Activated naive CD4-positive, alpha-beta T cell treated with anti-CD3 and anti-CD28 coated beads, Interleukin-2, amount 50 U/mL, for 24 hours (primary cell): Measurements from ENCODE around the gene ZNF492.
"Not testable (repeated sequence)": the region's sequence is repeated elsewhere in the genome, so short reads cannot be mapped to it uniquely, and the experiment has no call there.

Experiments used
- H3K27ac Mint-ChIP-seq: one replicate; pipeline ENCODE4 v1.8.0; 2021; ENCODE audit warnings: mild to moderate bottlenecking, mixed read lengths
- H3K27me3 Mint-ChIP-seq: one replicate; pipeline ENCODE4 v1.8.0; 2021; ENCODE audit warnings: mixed read lengths
- H3K36me3 Mint-ChIP-seq: one replicate; pipeline ENCODE4 v1.8.0; 2021; ENCODE audit warnings: mixed read lengths
- H3K4me1 Mint-ChIP-seq: one replicate; pipeline ENCODE4 v1.8.0; 2021; ENCODE audit warnings: mixed read lengths
- H3K4me3 Mint-ChIP-seq: one replicate; pipeline ENCODE4 v1.8.0; 2021; ENCODE audit warnings: mild to moderate bottlenecking, mixed read lengths
- H3K9me3 Mint-ChIP-seq: one replicate; pipeline ENCODE4 v1.8.0; 2021; ENCODE audit warnings: mixed read lengths

The ZNF492 gene

DNA sequence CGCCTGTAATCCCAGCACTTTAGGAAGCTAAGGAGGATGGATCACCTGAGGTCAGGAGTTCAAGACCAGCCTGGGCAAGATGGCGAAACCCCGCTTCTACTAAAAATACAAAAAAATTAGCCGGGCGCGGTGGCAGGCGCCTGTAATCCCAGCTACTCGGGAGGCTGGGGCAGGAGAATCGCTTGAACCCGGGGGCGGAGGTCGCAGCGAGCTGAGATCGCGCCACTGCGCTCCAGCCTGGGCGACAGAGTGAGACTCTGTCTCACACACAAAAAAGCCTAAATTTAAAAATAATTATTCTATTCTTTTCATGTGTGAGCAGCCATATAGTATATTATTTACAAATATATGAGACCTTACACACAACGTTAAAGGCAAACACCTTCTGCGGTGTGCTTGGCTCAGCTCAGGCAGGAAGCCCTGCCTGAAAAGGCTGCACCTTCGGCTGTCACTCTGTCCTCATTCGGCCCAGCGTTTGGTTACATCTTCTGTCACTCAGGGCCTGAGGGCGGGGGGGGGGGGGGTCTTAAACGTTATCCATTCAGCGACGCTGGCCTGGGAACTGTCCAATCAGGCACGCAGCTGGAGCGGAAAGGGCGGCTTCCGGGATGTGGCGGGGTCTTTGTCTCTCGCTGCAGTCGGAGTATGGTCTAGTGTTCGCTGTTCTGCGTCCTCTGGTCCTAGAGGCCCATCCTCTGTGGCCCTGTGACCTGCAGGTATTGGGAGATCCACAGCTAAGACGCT, at the start of gene ZNF492:
Gene ZNF492 (plus strand): TSS at position 619 of the 744 bp plus-strand sequence. CDS start 19,076 bp downstream, outside the sequence.
- not testable (repeated sequence) for H3K27me3 Mint-ChIP-seq, H3K36me3 Mint-ChIP-seq, H3K9me3 Mint-ChIP-seq
- H3K27ac Mint-ChIP-seq, result peak within 1 kb of the TSS; percentile 79
- H3K4me3 Mint-ChIP-seq, result peak within 1 kb of the TSS; percentile 97
- peaks cover 16% of the 10 kb centered on the region for H3K4me1 Mint-ChIP-seq

GRCh38 chr19:22595422-22595821, 38.7 kb upstream of the ZNF492 start:
- Mint-ChIP-seq H3K36me3 (peaks cover 2% of the 10 kb centered on the region), H3K4me3 (no peak overlapping the region), H3K27ac (no peak overlapping the region), H3K4me1 (no peaks in the 10 kb centered on the region), H3K9me3 (peaks cover 9% of the 10 kb centered on the region), H3K27me3 (peaks cover 14% of the 10 kb centered on the region)

DNA sequence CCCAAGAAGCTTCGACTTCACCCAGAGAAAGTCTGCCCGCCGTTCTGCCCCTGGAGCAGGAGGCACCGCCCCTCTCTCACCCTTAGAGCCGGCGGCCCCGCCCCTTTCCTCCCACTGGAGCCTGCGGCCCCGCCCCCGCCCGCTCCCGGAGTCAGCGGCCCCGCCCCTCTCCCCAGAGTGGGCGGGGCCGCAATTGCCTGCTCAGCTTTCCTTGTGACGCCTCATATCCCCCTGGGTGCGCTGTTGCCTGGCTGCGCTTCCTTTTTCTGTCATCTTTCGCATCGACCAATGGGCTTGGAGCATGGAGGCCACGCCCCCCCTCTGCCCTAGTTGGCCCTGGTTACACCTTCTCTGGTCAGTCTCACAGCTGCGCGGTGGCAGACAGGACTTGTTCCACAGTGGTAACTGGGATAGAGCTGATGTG, 38.2 kb upstream of the ZNF492 start:
- Mint-ChIP-seq H3K9me3 (peaks cover 9% of the 10 kb centered on the region), H3K36me3 (peaks cover 2% of the 10 kb centered on the region), H3K27ac (no peak overlapping the region), H3K27me3 (peaks cover 16% of the 10 kb centered on the region), H3K4me3 (no peak overlapping the region), H3K4me1 (no peaks in the 10 kb centered on the region)

GRCh38 chr19:22600690-22601648, 33.2 kb upstream of the ZNF492 start:
- no peaks in the 10 kb centered on the region for H3K4me1 Mint-ChIP-seq
- H3K27me3 Mint-ChIP-seq, result peaks cover 11% of the 10 kb centered on the region
- no peak overlapping the region for H3K4me3 Mint-ChIP-seq
- H3K9me3 Mint-ChIP-seq, result peaks cover 5% of the 10 kb centered on the region
- H3K27ac Mint-ChIP-seq, result peak overlapping the region; percentile 59
- no peaks in the 10 kb centered on the region for H3K36me3 Mint-ChIP-seq

DNA sequence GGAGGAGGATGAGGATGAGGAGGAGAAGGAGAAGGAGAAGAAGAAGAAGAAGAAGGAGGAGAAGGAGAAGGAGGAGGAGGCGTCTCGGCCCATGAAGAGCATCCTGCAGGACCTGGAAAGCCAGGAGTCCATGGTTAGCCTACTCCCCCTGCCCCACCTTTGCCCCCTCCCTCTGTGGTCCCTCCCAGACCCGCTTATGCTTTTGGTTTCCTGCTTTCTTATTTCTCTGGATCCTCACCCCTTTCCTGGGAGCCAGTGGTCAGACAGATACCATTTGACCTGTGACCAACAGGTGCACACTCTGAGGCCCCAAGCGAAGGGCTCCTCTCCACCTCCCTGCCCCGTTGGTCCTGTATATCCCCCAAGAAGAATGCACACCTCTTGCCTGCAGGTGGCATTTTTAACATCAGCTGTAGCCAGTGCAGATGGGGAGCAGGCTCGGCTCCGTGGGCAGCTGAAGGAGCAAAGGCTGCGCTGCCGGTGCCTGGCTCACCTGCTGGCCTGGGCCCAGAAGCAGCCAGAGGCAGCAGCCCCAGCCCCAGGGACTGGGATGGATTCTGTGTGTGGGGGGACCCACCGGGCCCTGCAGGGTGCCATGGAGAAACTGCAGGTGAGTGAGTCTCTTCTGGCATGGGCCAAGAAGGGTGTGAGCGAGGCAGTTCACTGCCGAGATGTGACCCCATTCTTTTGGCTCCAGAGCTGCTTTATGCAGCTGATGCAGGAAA, 32.1 kb upstream of the ZNF492 start:
- Mint-ChIP-seq H3K9me3 (peaks cover 9% of the 10 kb centered on the region), H3K4me3 (no peak overlapping the region), H3K4me1 (no peaks in the 10 kb centered on the region), H3K27me3 (peaks cover 10% of the 10 kb centered on the region), H3K36me3 (no peaks in the 10 kb centered on the region), H3K27ac (no peak overlapping the region)

- Mint-ChIP-seq H3K27ac (no peak overlapping the region), H3K4me1 (no peaks in the 10 kb centered on the region), H3K9me3 (peaks cover 9% of the 10 kb centered on the region), H3K4me3 (no peak overlapping the region), H3K27me3 (peaks cover 10% of the 10 kb centered on the region), H3K36me3 (no peaks in the 10 kb centered on the region)
Observed at GRCh38 chr19:22602631-22603272, 31.4 kb upstream of the ZNF492 start.

- Mint-ChIP-seq H3K4me3 (no peak overlapping the region), H3K27ac (no peak overlapping the region), H3K4me1 (no peaks in the 10 kb centered on the region), H3K36me3 (no peaks in the 10 kb centered on the region), H3K9me3 (peaks cover 9% of the 10 kb centered on the region), H3K27me3 (peaks cover 9% of the 10 kb centered on the region)
Observed at GRCh38 chr19:22603518-22604440, 30.3 kb upstream of the ZNF492 start.

- Mint-ChIP-seq H3K4me3 (no peak overlapping the region), H3K4me1 (no peaks in the 10 kb centered on the region), H3K27me3 (peaks cover 5% of the 10 kb centered on the region), H3K27ac (no peak overlapping the region), H3K9me3 (peaks cover 4% of the 10 kb centered on the region), H3K36me3 (no peaks in the 10 kb centered on the region)
Observed at GRCh38 chr19:22604571-22605274, 29.4 kb upstream of the ZNF492 start.

DNA sequence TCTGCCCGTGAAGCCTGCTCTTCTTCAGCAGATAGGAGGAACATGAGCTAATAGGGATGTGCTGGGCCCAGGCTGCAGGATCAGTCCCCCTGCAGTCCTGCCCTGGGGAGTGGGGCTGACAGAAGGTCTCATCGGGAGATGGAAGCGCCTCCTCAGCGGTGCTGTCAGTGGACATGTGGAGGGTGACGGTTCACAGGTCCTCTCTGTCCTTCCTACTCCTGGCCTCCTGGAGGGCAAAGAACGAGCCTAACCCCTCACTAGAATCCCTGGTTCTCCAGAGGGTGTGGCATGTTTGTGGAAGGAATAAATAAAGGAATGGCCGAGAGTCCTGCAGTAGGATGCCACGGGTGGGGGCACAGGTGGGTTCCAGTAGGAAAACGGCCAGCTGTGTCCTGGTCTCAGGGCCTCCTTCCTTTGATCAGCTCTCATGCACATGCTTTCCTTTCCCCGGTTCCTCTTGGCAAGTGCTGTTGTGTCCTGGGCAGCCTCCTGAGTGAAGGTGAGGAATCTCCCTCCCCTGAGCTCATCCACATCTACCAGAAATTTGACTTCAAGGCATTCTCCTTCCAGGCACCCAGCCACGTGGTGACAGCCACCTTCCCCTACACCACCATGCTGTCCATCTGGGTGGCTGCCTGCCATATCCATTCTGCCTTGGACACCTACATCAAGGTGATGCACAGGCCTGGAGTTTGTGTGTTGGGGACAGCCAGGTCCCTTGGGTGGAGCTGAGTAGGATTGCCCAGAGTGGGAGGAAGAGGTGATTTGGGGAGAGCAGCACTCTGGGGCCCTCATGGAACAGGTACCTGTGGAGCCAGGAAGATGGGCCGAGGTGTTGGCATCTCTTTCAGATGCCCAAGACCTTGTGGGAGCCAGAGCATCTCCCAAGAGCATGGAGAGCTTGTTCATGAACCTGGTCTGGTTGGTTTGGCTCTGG, 28.6 kb upstream of the ZNF492 start:
- Mint-ChIP-seq H3K4me1 (no peaks in the 10 kb centered on the region), H3K36me3 (no peaks in the 10 kb centered on the region), H3K27ac (no peak overlapping the region), H3K4me3 (no peak overlapping the region), H3K27me3 (peaks cover 4% of the 10 kb centered on the region), H3K9me3 (peaks cover 4% of the 10 kb centered on the region)

DNA sequence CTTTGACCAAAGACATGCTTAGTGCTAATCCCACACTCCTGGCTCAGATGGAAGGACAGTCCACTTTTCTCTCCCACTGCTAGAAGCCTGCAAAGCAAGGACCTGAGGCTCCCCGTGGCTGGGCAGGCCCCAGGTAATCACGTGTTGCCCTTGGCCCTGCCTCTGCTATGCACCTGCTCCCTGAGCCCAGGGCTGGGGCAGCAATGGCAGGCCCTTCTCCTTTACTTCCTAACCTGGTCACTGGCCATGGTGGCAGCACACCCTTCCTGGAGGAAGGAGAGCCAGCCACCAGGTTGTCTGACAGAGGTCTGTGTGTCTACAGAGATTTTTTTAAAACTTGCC, 27.9 kb upstream of the ZNF492 start:
- Mint-ChIP-seq H3K27ac (no peak overlapping the region), H3K9me3 (peaks cover 4% of the 10 kb centered on the region), H3K4me3 (no peak overlapping the region), H3K4me1 (no peaks in the 10 kb centered on the region), H3K27me3 (peaks cover 2% of the 10 kb centered on the region), H3K36me3 (no peaks in the 10 kb centered on the region)

- Mint-ChIP-seq H3K27me3 (peaks cover 2% of the 10 kb centered on the region), H3K4me1 (no peaks in the 10 kb centered on the region), H3K36me3 (no peaks in the 10 kb centered on the region), H3K4me3 (no peak overlapping the region), H3K27ac (no peak overlapping the region), H3K9me3 (peaks cover 4% of the 10 kb centered on the region)
Observed at GRCh38 chr19:22606954-22607652, 27.0 kb upstream of the ZNF492 start.

- Mint-ChIP-seq H3K4me1 (no peaks in the 10 kb centered on the region), H3K36me3 (no peaks in the 10 kb centered on the region), H3K27me3 (no peaks in the 10 kb centered on the region), H3K27ac (no peak overlapping the region), H3K9me3 (peaks cover 4% of the 10 kb centered on the region), H3K4me3 (no peak overlapping the region)
Observed at GRCh38 chr19:22607653-22608430, 26.3 kb upstream of the ZNF492 start.
